ENCODE measurements around the gene ORM2. TPM values are rescaled to one million over a fixed set of nuclear protein-coding genes. Genes with fewer than 3 reads are reported as not detected.

ORM2 gene
- total RNA-seq, 4 donors from 2014 or later = 6.3 to 15.6 TPM; not detected in 2

- no peaks in the 10 kb centered on the region for H3K9me3 ChIP-seq
- intact Hi-C loops (cut with DNase I; ENCODE audit: low total_unique reads) (no loop called here), in situ Hi-C loops (cut with MboI; ENCODE audit: low sequenced_read_pairs in 4 of 4) (no loop called here)
- TF ChIP-seq CTCF (IDR thresholded peaks at IDR 0.05 in 4 of 5, conservative IDR thresholded peaks at IDR 0.05 in 1 of 5) (no peak), POLR2A (IDR thresholded peaks at IDR 0.05) (no peak)
- ATAC-seq (peak; percentile 24 to 32), DNase-seq (peak in 1 of 2 donors; percentile 39)
- H3K4me1 ChIP-seq = peaks cover 0 to 5% of the 10 kb centered on the region in 2 donors
- peak overlapping the region in 2 of 4 donors; percentile 6 to 7 for H3K27ac ChIP-seq
- H3K36me3 ChIP-seq = no peaks in the 10 kb centered on the region
- no peaks in the 10 kb centered on the region for H3K27me3 ChIP-seq
- no peak overlapping the region for H3K4me3 ChIP-seq
Observed at GRCh38 chr9:114371973-114372917, 42.6 kb downstream of the ORM2 start.

GRCh38 chr9:114372921-114373448 lies 43.3 kb downstream of the ORM2 start:
- intact Hi-C loops (cut with DNase I; ENCODE audit: low total_unique reads) = no loop called here
- Histone ChIP-seq H3K27ac (peak overlapping the region in 2 of 4 donors; percentile 6 to 7), H3K4me3 (no peak overlapping the region), H3K9me3 (no peaks in the 10 kb centered on the region), H3K27me3 (no peaks in the 10 kb centered on the region), H3K36me3 (no peaks in the 10 kb centered on the region), H3K4me1 (peaks cover 0 to 5% of the 10 kb centered on the region in 2 donors)
- DNase-seq (peak in 1 of 2 donors; percentile 61), ATAC-seq (peak in 1 of 2 donors; percentile 35)
- TF ChIP-seq CTCF (IDR thresholded peaks at IDR 0.05 in 4 of 5, conservative IDR thresholded peaks at IDR 0.05 in 1 of 5) (no peak), POLR2A (IDR thresholded peaks at IDR 0.05) (no peak)
- in situ Hi-C loops (cut with MboI; ENCODE audit: low sequenced_read_pairs in 4 of 4) = no loop called here

GRCh38 chr9:114373960-114374730 lies 44.5 kb downstream of the ORM2 start:
- intact Hi-C loops (cut with DNase I; ENCODE audit: low total_unique reads) = no loop called here
- ATAC-seq = no peak
- DNase-seq = no peak
- H3K27ac ChIP-seq = no peak overlapping the region
- H3K36me3 ChIP-seq = no peaks in the 10 kb centered on the region
- no peak overlapping the region for H3K4me3 ChIP-seq
- H3K9me3 ChIP-seq = no peaks in the 10 kb centered on the region
- H3K4me1 ChIP-seq = peaks cover 0 to 5% of the 10 kb centered on the region in 2 donors
- H3K27me3 ChIP-seq = no peaks in the 10 kb centered on the region
- TF ChIP-seq CTCF (IDR thresholded peaks at IDR 0.05 in 4 of 5, conservative IDR thresholded peaks at IDR 0.05 in 1 of 5) (no peak), POLR2A (IDR thresholded peaks at IDR 0.05) (no peak)
- in situ Hi-C loops (cut with MboI; ENCODE audit: low sequenced_read_pairs in 4 of 4) = no loop called here

GRCh38 chr9:114374936-114375335 lies 45.3 kb downstream of the ORM2 start:
- no peaks in the 10 kb centered on the region for H3K27me3 ChIP-seq
- ATAC-seq = no peak
- no peak overlapping the region for H3K27ac ChIP-seq
- no peaks in the 10 kb centered on the region for H3K9me3 ChIP-seq
- TF ChIP-seq POLR2A (IDR thresholded peaks at IDR 0.05) (no peak), CTCF (IDR thresholded peaks at IDR 0.05 in 4 of 5, conservative IDR thresholded peaks at IDR 0.05 in 1 of 5) (no peak)
- H3K4me1 ChIP-seq = peaks cover 0 to 5% of the 10 kb centered on the region in 2 donors
- H3K4me3 ChIP-seq = no peak overlapping the region
- intact Hi-C loops (cut with DNase I; ENCODE audit: low total_unique reads) (no loop called here), in situ Hi-C loops (cut with MboI; ENCODE audit: low sequenced_read_pairs in 4 of 4) (no loop called here)
- no peak for DNase-seq
- H3K36me3 ChIP-seq = no peaks in the 10 kb centered on the region
